Kidney epithelial cell (primary cell): ENCODE measurements around the gene POLN. TPM values are rescaled to one million over a fixed set of nuclear protein-coding genes. Genes with fewer than 3 reads are reported as not detected.
"Not testable (repeated sequence)": the region's sequence is repeated elsewhere in the genome, so short reads cannot be mapped to it uniquely, and the experiment has no call there.

ENCODE experiments used
- DNase-seq: peaks from one replicate; pipeline ENCODE4 v3.0.0-alpha.2; 2010; ENCODE audit warnings: low read depth
- H3K27me3 ChIP-seq: 2 replicates; pipeline ENCODE4 v1.6.0; 2011; ENCODE audit warnings: low read length; ENCODE audit not compliant: control insufficient read depth, insufficient read depth
- H3K36me3 ChIP-seq: 2 replicates; pipeline ENCODE4 v1.5.1; 2011; ENCODE audit warnings: low read length; ENCODE audit not compliant: control insufficient read depth, insufficient read depth
- H3K4me3 ChIP-seq: 2 replicates; pipeline ENCODE4 v1.5.1; 2011; ENCODE audit warnings: low read depth, mild to moderate bottlenecking, control low read depth, low read length
- CTCF ChIP-seq: IDR thresholded peaks from 2 replicates; pipeline ENCODE4 v1.5.1; 2011; ENCODE audit warnings: mild to moderate bottlenecking, moderate library complexity, low read length, control low read depth, inconsistent platforms; ENCODE audit not compliant: insufficient read depth, poor library complexity, severe bottlenecking
- total RNA-seq: library from RNA; depleted of rRNA; stranded (reverse); fragments of >200 nt; gene quantifications from 2 replicates; pipeline ENCODE4 v1.2.3, GENCODE V29; 2015

Gene POLN
- total RNA-seq, 1 donor from 2014 or later, result 0.38 TPM

- Histone ChIP-seq H3K36me3 (no peaks in the 10 kb centered on the region), H3K4me3 (no peak overlapping the region), H3K27me3 (peaks cover 7% of the 10 kb centered on the region)
- DNase-seq, result no peak
- no peak for TF ChIP-seq CTCF
Measured at GRCh38 chr4:2276581-2277325, 34.8 kb upstream of the POLN start.

GRCh38 chr4:2275546-2276251, 33.8 kb upstream of the POLN start:
- Histone ChIP-seq H3K27me3 (peaks cover 7% of the 10 kb centered on the region), H3K36me3 (no peaks in the 10 kb centered on the region), H3K4me3 (no peak overlapping the region)
- no peak for TF ChIP-seq CTCF
- no peak for DNase-seq

- not testable (repeated sequence) for H3K27me3 ChIP-seq, DNase-seq, H3K36me3 ChIP-seq, H3K4me3 ChIP-seq
Measured at GRCh38 chr4:2275044-2275397, 33.1 kb upstream of the POLN start.

- no peaks in the 10 kb centered on the region for H3K36me3 ChIP-seq
- H3K4me3 ChIP-seq, result no peak overlapping the region
- peaks cover 7% of the 10 kb centered on the region for H3K27me3 ChIP-seq
- no peak for TF ChIP-seq CTCF
- no peak for DNase-seq
Measured at GRCh38 chr4:2274320-2275043, 32.6 kb upstream of the POLN start.

GRCh38 chr4:2273657-2274319, 31.9 kb upstream of the POLN start:
- no peak for TF ChIP-seq CTCF
- Histone ChIP-seq H3K27me3 (peaks cover 9% of the 10 kb centered on the region), H3K4me3 (no peak overlapping the region), H3K36me3 (no peaks in the 10 kb centered on the region)
- no peak for DNase-seq

GRCh38 chr4:2273221-2273620, 31.3 kb upstream of the POLN start:
- Histone ChIP-seq H3K27me3 (peaks cover 11% of the 10 kb centered on the region), H3K4me3 (no peak overlapping the region), H3K36me3 (no peaks in the 10 kb centered on the region)
- no peak for TF ChIP-seq CTCF
- no peak for DNase-seq
